H1 (cell line): ENCODE results near the gene MMP21.

Experiments used
- BCL11A ChIP-seq, 2 experiments: IDR thresholded peaks; one replicate each; pipeline ENCODE4 v1.6.1; 2011; ENCODE audit warnings: low read depth in 2 of 2, low read length in 2 of 2, mild to moderate bottlenecking in 2 of 2
- CBX5 ChIP-seq: fragments of 300-800, 300-1000 bp; sonication (generic); IDR thresholded peaks from 2 replicates; pipeline ENCODE4 v1.7.1; 2016; ENCODE audit warnings: antibody characterized with exemption, low read length, low read depth
- CBX8 ChIP-seq: fragments of 300-800, 300-1000 bp; sonication (generic); IDR thresholded peaks from 2 replicates; pipeline ENCODE4 v1.7.1; 2016; ENCODE audit warnings: low read depth, low read length, borderline replicate concordance
- FOSL1 ChIP-seq: IDR thresholded peaks from 2 replicates; pipeline ENCODE4 v1.6.1; 2011; ENCODE audit warnings: mild to moderate bottlenecking, low read depth, low read length, moderate library complexity; ENCODE audit not compliant: insufficient read depth
- HDAC2 ChIP-seq, 2 experiments: fragments of 300-600 bp in 1 of 2; sonication (generic) in 1 of 2; IDR thresholded peaks; 2 replicates each; pipeline ENCODE4 v1.6.1; 2011 to 2012; ENCODE audit warnings: low read depth in 2 of 2, low read length in 2 of 2, mild to moderate bottlenecking in 2 of 2, moderate library complexity in 2 of 2, borderline replicate concordance in 1 of 2, inconsistent platforms in 1 of 2
- POLR2A ChIP-seq, 2 experiments: IDR thresholded peaks; 1 replicate in 1 of 2; 2 replicates in 1 of 2; pipeline ENCODE4 v1.6.1; 2011; ENCODE audit warnings: low read depth in 2 of 2, low read length in 2 of 2, mild to moderate bottlenecking in 2 of 2; ENCODE audit errors: control extremely low read depth in 1 of 2
- SIN3A ChIP-seq, 2 experiments: IDR thresholded peaks in 1 of 2; conservative IDR thresholded peaks in 1 of 2; 2 replicates each; pipeline ENCODE4 v1.6.1; 2011 to 2012; ENCODE audit warnings: low read length in 2 of 2, improper control_type of control experiment in 1 of 2, low read depth in 1 of 2, mild to moderate bottlenecking in 1 of 2
- TAF1 ChIP-seq: IDR thresholded peaks from 2 replicates; pipeline ENCODE4 v1.6.1; 2011; ENCODE audit warnings: mild to moderate bottlenecking, low read depth, low read length
- TF ChIP-seq, protein P1 (sequence below), 3 experiments: IDR thresholded peaks; 1 replicate in 2 of 3; 2 replicates in 1 of 3; pipeline versions ENCODE4 v1.5.1 to v1.6.1; 2011; ENCODE audit warnings: low read length in 3 of 3, mild to moderate bottlenecking in 3 of 3, inconsistent platforms in 2 of 3, low read depth in 1 of 3, moderate library complexity in 1 of 3; ENCODE audit not compliant: insufficient read depth in 1 of 3; ENCODE audit errors: control extremely low read depth in 1 of 3
- TF ChIP-seq, protein P2 (sequence below): IDR thresholded peaks from 2 replicates; pipeline ENCODE4 v1.6.1; 2011; ENCODE audit warnings: low read length, improper control_type of control experiment
- TF ChIP-seq, protein P3 (sequence below): IDR thresholded peaks from 2 replicates; pipeline ENCODE4 v1.6.1; 2011; ENCODE audit warnings: low read depth, mild to moderate bottlenecking, low read length; ENCODE audit not compliant: insufficient read depth

DNA sequence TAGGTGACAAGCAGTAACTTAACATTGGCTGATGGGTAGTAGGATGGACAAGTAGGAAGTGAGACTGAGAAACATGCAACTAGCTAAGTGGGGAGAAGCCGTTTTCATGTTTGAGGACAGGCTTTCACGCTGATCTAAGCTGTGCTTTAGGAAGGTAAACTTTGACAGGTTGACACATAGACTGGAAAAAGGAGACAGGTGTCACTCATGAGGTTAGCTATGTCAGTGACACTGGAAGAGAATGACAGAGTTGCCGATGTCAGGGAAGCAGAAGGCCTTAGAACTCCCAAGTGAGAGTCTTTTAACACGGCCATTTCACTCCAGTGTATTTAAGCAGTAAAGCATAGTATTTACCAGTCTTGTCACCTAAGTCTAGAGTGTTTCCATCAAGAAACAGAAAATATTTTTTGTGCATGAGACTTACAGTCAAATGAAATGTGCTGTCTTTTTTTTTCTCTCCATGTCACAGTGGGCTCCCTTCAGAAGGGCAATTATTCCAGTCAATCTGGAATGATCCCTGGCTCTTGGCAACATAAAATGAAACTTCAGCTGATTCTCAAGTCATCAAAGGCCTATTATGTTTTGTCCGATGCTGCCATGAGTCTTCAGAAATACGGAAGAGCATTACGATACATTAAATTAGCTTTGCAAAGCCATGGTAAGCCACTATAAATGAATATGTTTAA is 35.5 kb downstream of the MMP21 start:
- no peak for TF ChIP-seq POLR2A (IDR thresholded peaks at IDR 0.05; ENCODE audit: control extremely low read depth in 1 of 2, low read depth in 2 of 2, low read length in 2 of 2)
- no peak for TF ChIP-seq HDAC2 (IDR thresholded peaks at IDR 0.05; ENCODE audit: borderline replicate concordance in 1 of 2, low read depth in 2 of 2, low read length in 2 of 2)
- TF ChIP-seq, protein P1, sequence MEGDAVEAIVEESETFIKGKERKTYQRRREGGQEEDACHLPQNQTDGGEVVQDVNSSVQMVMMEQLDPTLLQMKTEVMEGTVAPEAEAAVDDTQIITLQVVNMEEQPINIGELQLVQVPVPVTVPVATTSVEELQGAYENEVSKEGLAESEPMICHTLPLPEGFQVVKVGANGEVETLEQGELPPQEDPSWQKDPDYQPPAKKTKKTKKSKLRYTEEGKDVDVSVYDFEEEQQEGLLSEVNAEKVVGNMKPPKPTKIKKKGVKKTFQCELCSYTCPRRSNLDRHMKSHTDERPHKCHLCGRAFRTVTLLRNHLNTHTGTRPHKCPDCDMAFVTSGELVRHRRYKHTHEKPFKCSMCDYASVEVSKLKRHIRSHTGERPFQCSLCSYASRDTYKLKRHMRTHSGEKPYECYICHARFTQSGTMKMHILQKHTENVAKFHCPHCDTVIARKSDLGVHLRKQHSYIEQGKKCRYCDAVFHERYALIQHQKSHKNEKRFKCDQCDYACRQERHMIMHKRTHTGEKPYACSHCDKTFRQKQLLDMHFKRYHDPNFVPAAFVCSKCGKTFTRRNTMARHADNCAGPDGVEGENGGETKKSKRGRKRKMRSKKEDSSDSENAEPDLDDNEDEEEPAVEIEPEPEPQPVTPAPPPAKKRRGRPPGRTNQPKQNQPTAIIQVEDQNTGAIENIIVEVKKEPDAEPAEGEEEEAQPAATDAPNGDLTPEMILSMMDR (IDR thresholded peaks at IDR 0.05; ENCODE audit: control extremely low read depth in 1 of 3, insufficient read depth in 1 of 3, low read depth in 1 of 3, low read length in 3 of 3) = no peak
- no peak for TF ChIP-seq CBX8
- TF ChIP-seq CBX5 = no peak
- TF ChIP-seq, protein P2, sequence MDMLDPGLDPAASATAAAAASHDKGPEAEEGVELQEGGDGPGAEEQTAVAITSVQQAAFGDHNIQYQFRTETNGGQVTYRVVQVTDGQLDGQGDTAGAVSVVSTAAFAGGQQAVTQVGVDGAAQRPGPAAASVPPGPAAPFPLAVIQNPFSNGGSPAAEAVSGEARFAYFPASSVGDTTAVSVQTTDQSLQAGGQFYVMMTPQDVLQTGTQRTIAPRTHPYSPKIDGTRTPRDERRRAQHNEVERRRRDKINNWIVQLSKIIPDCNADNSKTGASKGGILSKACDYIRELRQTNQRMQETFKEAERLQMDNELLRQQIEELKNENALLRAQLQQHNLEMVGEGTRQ = no peak
- TF ChIP-seq TAF1 = no peak
- no peak for TF ChIP-seq BCL11A (IDR thresholded peaks at IDR 0.05; ENCODE audit: low read depth in 2 of 2, low read length in 2 of 2)
- no peak for TF ChIP-seq SIN3A (conservative IDR thresholded peaks at IDR 0.05 in 1 of 2, IDR thresholded peaks at IDR 0.05 in 1 of 2; ENCODE audit: low read depth in 1 of 2, low read length in 2 of 2)
- TF ChIP-seq FOSL1 = no peak
- TF ChIP-seq, protein P3, sequence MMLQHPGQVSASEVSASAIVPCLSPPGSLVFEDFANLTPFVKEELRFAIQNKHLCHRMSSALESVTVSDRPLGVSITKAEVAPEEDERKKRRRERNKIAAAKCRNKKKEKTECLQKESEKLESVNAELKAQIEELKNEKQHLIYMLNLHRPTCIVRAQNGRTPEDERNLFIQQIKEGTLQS = no peak
